NT2/D1 (cell line): ENCODE measurements around the gene CARD11.

ENCODE experiments used
- YY1 ChIP-seq: IDR thresholded peaks from 2 replicates; pipeline ENCODE4 v1.6.1; 2011; ENCODE audit not compliant: insufficient read length, insufficient read depth
- ZNF274 ChIP-seq: IDR thresholded peaks from 2 replicates; pipeline ENCODE4 v1.6.1; 2011; ENCODE audit warnings: mild to moderate bottlenecking, low read depth, low read length

GRCh38 chr7:2918406-2918805 is 125.3 kb downstream of the CARD11 start:
- TF ChIP-seq ZNF274 (no peak), YY1 (no peak)
